Right forelimb (tissue), 1 donor: ENCODE results near the gene SMTNL2.
A peak's percentile ranks its signal among the peaks of the same experiment; 100 is the strongest.

Source experiments
- DNase-seq: peaks from one replicate; pipeline ENCODE4 v3.0.0-alpha.2; 2018

SMTNL2 gene

GRCh38 chr17:4584101-4584916 is at the start of gene SMTNL2:
Gene SMTNL2 (plus strand): TSS chr17:4584529. CDS start chr17:4584606, 77 bp downstream.
- DNase-seq = peak; percentile 64

- no peak for DNase-seq
Observed at GRCh38 chr17:4534928-4535666, 49.2 kb upstream of the SMTNL2 start.

DNA sequence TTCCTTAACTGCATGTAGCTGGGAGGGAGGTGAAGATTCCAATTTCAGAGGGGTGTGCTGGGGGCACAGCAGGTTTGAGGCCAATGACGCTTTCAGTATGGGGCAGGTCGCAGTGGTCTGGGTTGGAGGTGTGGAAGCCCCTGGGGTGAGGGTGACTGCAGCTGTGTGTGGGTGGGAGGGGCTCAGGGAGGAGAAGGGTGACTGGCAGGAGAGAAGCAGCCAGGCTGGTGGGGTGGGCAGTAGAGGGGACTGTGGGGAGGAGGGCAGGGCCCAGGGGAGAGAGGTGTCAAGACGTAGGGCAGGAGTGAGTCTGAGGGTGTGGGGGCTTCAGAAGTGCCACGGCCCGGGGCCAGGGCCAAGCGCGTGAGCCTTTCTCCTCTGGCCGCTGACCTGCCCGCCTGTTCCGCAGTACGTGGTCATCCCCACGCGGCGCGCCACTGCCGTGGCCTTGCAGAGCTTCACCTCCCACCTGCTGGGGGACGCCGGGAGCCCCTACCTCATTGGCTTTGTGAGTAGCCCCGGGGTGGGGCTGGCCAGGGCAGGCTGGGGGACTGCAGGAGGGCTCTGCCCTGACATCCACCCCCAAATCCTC is 48.6 kb upstream of the SMTNL2 start:
- DNase-seq = no peak

DNA sequence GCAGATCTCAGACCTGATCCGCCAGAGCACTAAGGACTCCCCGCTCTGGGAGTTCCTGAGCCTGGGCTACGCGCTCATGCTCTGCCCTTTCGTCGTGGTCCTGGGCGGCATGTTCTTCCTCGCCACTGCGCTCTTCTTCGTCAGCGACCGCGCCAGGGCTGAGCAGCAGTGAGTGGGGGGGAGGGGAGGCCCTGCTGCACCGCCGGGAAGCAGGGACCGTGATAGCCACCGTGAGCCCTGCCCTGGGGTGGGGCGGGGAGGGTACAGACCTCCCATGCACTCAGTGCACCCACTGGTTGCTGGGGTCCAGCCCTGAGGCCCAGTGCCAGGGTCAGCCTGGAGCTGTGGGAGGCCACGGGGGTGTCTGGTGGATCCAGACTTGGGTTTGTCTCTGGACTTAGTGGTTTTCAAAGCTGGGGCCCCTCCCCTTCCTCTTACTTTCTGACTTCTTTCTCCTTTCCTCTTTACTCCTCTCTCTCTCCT is 48.0 kb upstream of the SMTNL2 start:
- no peak for DNase-seq

- no peak for DNase-seq
Observed at GRCh38 chr17:4536742-4537411, 47.5 kb upstream of the SMTNL2 start.

- DNase-seq = no peak
Observed at GRCh38 chr17:4537451-4538235, 46.7 kb upstream of the SMTNL2 start.

DNA sequence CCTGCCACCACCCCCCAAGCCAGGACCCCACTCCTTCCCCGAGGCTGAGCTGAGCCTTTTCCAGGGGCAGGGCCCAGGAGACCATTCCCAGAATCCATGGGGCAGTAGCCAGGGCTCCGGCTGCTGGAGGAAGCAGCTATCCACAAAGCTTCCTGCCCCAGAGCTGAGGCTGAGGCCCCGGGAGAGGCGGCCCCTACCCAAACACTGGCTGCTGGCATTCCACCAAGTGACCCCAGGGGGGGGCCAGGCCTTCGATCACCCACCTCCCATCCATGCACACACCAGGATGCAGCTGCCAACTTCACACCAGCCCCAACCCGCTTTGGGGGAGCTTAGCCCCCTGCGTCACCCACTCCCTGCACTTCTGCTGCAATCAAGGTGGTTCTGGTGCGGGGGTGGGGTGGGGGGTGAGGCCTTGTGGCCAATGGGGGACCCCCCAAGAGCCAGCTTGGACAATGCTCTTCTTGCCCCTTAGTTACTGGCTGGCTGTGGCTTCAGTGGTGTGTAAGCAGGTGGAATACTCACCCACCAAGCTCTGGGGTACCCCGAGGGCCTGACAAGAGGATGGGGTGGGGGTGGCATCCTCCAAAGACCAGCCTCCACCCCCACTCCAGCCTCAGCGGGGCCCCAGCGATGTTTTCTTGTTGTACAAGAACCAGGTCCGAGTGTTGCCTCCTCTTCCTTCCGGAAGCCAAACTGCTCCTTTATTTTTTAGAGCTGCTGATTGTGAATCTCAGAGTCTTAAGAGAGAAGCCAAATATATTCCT is 45.9 kb upstream of the SMTNL2 start:
- no peak for DNase-seq

- no peak for DNase-seq
Observed at GRCh38 chr17:4539025-4539424, 45.3 kb upstream of the SMTNL2 start.

DNA sequence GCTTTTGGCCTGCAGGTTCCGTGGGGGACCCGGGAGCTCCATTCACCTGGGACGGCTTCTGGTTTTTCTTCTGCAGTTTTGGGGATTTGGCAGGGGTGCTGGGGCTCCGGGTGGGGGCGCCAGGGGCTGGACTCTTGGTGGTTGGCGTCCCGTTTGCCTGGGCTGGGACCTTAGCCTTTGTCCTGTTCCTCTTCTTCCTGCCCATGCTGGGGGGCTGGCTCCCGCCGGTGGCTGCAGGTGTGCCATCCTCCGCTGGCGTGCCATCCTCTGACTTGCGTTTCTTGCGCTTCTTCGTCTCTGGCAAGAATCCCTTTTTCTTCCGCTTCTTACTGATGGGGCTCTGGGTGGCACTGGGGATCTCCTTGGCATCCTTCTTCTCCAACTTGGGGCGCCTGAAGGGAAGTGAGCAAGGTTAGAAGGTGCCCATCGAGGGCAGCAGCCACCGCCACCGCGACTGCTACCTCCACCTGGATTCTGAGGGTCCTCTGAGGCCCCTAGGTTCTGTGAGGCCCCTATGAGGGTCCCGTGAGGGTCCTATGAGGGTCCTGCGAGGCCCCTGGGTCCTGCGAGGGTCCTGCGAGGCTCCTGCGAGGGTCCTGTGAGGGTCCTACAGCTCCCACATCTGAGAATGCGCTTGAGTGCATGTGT is 44.6 kb upstream of the SMTNL2 start:
- DNase-seq = no peak

DNA sequence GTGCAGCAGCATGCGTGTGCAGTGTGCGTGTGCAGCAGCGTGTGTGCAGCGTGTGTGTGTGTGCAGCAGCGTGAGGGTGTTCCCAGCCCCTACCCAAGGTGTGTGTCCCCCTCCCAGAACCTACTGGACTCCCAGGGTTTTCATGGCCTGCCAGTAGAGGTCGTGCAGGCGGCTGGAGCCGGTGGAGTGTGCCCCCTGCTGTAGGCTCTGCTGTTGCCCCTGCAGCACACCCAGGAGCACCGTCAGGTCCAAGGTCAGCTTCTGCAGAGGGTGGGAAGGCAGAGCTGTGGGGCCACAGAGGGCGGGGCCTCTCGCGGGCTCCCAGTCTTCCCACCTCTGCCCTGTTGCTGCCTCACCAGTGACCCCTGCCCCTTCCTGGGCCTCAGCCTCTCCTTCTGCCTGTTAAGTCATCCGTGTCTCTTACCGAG is 44.1 kb upstream of the SMTNL2 start:
- no peak for DNase-seq

DNA sequence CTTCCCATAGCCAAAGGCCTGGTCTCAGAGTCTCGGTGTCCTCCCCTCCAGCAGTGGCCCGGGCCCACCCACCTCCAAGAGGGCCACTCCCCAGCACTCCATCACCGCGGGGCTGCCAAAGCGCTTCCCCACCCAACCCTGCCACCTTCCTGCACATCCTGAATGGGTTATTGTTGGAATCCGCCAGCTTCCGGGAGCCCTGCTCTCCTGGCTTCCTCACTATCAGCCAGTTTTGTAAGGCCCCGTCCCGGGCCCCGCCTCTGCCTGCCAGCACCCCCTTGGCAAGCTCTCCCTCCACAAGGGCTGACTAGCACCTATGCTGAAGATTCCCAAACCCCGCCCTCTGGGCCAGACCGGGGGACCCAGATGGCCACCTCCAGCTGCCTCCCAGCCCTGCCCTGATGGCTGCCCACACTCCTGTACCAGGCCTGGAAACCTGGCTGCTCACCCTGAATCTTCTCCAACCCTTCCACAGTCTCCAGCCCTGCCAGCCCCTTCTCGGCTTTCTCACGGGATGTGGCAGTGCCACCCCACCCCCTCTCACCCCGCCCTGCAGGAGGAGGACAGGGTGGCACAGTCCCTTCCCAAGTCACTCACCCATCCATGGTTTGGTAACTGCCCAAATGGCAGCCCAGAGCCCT is 43.5 kb upstream of the SMTNL2 start:
- DNase-seq = no peak

GRCh38 chr17:4541328-4542002 is 42.9 kb upstream of the SMTNL2 start:
- DNase-seq = no peak

- no peak for DNase-seq
Observed at GRCh38 chr17:4542003-4542725, 42.2 kb upstream of the SMTNL2 start.

DNA sequence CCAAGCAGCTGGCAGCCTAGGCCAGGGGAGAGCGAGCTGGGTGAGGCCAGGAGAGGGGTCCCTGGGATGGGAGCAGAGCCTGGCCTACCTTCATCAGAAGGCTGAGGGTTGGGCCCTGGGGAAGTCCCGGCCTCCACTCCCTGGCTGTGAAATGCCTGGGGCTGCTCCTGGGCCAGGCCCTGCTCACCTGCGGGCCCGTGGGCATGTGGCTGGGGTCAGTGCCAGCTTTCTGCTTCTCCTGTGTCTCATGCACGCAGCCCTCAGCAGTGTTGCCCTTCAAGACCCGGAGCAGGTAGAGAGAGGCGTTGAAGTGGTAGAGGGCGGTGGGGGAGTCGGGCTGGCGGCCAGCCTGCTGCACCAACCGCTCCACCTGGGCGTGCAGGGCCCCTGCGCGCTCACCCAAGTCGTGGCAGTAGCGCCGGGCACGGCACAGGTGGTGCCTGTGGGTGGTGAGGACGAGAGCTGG is 41.6 kb upstream of the SMTNL2 start:
- no peak for DNase-seq

GRCh38 chr17:4543557-4544026 is 40.7 kb upstream of the SMTNL2 start:
- no peak for DNase-seq

DNA sequence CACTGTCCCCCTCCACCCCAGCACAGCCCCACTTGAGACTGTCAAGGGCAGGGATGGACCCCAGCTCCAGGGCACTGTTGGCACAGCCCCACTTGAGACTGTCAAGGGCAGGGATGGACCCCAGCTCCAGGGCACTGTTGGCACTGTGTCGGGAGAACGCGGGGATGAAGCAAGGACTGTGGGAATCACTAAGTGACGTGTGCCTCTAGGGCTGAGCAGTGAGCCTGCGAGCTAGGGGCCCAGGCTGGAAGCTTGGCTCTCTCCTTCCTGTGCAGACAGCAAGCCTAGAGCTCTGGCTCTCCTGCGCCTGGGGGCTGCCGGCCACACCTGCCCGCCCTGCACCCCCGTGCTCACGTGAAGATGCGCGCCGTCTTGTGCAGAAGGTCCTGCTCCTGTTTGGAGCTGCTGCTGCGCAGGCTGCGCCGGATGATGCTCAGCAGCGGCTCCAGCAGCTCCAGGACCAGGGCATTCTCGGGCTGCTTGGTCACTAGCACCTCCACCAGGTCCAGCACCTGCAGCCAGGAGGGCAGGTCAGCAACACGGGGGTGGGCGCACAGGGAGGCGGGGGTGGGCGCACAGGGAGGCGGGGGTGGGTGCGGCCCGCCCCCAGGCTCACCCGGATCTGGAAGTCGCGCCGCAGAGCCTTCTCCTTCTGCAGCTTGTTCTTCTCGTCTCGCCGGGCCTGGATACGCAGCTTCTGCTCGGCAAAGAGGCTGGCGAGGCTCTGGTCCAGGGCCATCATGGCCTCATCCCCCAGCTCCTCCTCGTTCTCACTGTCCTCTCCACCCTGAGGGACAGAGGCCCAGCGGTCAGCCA is 40.0 kb upstream of the SMTNL2 start:
- DNase-seq = no peak

DNA sequence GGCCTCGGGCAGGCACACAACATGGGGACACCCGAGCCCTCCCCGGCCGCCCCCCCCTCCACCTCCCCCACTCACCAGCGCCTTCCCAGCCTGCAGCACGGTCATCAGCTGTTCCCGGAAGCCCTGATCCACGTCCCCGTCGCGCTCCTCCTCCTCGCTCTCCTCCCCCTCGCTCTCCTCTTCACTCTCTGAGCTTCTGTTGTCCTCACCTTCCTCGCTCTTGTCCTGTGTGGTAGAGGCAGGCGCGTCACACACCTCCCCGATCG is 39.4 kb upstream of the SMTNL2 start:
- DNase-seq = no peak
